Measurements from ENCODE around the gene SLC5A3.

SLC5A3 gene

DNA sequence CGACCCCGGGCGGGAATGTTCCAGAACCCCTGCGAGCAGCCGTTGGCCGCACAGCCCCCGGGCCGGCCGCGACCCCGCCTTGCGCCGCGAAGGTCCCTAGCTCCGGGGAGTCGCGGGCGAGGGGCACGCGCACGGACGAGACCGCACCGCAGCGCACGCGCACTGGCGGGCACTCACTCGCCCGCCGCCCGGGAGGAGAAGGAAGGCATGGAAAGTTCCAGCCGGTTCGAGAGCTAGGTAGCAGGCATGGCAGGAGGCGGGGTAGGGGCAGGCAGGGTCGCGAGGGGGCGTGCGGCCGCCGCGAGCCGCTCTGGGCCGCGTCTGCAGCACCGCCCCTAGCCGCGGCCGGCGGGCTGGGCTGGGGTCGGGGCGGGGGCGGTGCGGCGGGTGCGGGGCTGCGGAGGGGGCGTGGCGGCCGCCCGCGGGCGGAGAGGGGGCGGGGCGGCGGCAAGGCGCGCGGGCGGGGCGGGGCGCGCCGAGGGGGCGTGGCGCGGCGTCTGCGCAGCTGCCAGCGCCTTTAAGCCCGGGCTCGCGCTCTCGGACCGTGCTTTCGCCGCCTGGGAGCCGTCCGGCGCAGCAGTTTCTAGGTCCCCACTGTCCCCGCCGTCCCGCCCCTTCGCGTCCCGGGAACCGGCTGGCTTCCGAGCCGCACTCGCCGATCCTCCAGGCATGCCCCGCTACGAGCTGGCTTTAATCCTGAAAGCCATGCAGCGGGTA lies at the start of gene SLC5A3, which contains the start of gene MRPS6:
Gene SLC5A3 (plus strand): TSS at position 547 of the 717 bp plus-strand sequence. CDS start 21,621 bp downstream, outside the sequence.
Gene MRPS6 (plus strand): TSS at position 547 of the 717 bp plus-strand sequence. CDS start 123 bp downstream, at position 670.
- peak; percentile 42 to 44 for DNase-seq (ENCODE audit: low read depth in 2 of 2)

DNA sequence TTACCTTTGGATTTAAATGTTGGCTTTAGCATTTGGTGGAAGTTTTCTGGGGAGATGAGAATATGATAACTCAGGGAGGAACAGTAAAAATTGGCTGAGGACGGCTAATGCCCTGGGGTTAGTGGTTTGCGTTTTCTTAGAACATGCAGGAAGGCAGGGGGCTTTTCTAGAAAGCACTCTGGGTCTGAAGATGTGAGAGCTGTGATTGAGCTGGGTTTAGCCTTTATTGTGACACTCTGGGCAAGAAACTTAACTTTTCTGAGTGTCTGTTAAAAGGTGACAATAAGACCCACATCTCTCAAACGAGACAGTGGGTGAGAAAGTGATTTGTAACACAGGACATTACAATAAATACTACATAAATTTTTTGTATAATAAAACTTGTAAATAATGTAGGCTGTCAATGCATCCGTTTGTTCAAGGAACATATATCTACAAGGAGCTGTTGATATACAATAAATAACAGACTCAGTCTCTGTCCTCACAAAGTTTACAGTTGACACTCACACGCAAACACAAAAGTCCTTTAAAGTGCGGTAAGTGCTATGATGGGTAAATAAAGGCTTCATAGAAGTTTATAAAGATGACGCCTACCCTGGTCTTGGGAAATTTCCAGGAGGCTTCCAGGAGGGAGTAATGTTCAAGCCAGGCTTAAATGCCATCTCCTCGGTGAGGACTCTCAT lies 49.5 kb upstream of the SLC5A3 start:
- no peak for DNase-seq (ENCODE audit: low read depth in 2 of 2)

DNA sequence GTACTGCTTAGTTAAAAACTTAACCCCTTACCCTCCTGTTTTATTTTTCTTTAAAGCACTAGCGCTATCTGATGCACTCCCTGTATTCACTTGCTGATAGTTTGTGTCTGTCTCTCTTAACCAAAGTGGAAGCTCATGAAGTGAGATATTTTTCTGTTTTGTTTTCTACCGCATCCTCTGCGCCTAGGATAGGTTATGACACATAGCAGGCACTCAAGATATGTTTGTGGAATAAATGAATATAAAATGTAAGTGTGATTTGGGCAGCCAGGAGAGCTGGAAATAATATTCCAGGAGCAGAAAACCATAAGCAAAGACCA lies 49.0 kb upstream of the SLC5A3 start:
- DNase-seq (ENCODE audit: low read depth in 2 of 2), result no peak

GRCh38 chr21:34027721-34028461 lies 45.5 kb upstream of the SLC5A3 start:
- DNase-seq (ENCODE audit: low read depth in 2 of 2), result no peak

DNA sequence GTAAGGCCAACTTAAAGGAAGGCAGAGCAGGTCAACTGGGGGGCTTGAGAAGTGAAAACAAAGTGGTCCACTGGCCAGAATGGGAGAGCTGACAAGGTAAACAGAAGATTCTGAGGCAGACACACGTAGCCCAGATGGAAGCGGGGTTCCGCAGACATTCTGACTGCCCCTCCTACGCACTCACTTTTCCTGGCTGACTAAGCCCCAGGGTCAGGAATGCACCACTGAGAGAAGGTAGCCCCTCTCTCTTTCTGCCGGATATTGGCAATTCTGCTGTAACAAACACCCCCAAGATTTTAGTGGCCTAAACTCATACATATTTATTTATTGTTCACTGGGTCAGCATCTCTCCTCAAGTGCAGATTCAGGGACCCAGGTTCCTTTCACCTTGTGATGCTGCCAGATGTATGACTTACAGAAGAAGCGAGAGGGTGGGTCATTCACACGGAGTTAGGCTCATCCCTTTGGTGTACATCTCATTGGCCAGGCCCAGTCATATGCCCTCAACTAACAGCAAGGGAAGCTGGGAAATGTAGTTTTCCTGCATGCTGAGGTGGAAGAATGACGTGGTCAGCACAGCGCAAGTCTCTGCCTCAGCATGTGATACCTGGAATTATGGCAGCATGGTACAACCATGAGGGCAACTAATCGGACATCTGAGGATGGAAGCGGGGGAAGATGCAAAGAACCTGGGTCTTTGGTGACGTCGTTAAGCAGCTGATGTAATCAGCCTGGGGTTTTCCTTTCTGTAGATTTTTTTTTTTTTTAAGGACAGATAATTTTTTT lies 43.4 kb upstream of the SLC5A3 start:
- DNase-seq (ENCODE audit: low read depth in 2 of 2), result no peak

- DNase-seq (ENCODE audit: low read depth in 2 of 2), result no peak
These were observed 41.5 kb upstream of the SLC5A3 start for GRCh38 chr21:34031835-34032370.

DNA sequence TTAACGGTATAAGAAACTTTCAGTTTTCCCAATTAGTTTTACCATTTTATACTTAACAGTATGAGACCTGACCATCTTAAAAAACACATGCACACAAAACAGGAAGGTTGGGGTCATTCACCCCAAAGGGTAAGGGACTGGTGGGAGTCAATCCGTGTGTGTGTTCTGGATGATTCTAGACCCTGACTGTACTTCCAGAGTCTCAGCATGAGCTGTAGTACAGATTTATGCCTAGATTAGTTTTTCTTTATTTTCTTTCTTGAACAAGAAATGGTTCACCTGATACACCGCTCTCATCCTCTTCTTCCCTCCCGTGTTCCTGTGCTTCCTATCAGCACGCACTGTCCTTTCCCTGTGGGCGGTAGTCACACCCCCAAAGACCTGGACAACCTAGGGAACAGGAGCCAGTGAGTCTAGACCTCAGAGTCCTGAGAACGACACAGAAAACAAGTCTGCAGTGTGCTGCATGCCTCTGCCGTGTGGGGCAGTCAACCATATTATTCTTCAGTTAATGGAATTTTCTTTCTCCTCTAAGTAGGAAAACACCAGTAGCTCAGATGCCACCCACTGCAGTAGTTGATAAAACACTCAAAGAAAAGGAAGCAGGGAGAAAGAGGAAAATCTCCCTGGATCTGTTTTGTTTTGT lies 38.9 kb upstream of the SLC5A3 start:
- no peak for DNase-seq (ENCODE audit: low read depth in 2 of 2)

- no peak for DNase-seq (ENCODE audit: low read depth in 2 of 2)
These were observed 37.6 kb upstream of the SLC5A3 start for GRCh38 chr21:34035619-34036354.

- no peak for DNase-seq (ENCODE audit: low read depth in 2 of 2)
These were observed 36.2 kb upstream of the SLC5A3 start for GRCh38 chr21:34037009-34037795.

DNA sequence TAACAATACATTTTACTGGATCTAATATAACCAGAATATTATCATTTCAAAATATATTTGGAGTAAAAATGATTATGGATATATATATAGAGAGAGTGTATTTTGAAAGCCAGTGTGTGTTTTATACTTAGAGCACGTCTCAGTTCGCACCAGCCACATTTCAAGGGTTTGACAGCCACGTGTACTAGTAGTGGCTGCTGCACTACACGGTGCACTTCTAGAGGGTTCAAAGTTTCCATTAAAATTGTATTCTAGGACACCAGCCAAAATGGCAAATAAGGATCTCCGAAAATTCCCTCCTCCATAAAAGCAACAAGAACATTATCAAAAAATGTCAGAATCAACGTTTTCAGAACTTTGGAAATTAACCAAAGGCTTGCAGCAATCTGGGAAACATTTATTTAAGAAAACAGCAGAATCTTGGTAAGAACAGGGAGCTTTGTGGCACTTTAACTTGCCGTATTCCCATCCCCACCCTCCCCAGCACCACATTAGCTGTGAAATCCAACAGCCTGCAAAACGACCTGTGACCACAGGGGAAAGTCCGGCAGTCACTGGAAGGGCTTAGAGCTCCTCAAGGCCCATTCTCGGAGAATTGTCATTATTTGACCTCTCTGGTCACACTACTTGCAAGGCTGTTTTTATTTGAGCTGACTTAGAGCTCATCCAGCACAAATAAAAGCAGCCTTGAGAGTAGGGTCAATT lies 33.5 kb upstream of the SLC5A3 start:
- DNase-seq (ENCODE audit: low read depth in 2 of 2), result no peak

DNA sequence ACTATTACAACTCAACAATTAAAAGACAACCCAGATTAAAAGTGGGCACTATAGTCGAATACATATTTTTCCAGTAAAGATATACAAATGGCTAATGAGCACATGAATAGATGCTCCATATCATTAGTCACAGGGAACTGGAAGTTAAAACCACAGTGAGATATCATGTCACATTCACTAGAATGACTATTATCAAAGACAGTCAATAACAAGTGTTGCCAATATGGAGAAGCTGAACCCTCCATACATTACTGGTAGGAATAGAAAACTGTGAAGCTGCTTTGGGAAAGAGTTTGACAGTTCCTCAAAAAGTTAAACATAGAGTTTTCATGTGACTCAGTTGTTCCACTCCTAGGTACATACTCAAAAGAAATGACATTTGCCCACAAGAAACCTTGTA lies 30.6 kb upstream of the SLC5A3 start:
- no peak for DNase-seq (ENCODE audit: low read depth in 2 of 2)

DNA sequence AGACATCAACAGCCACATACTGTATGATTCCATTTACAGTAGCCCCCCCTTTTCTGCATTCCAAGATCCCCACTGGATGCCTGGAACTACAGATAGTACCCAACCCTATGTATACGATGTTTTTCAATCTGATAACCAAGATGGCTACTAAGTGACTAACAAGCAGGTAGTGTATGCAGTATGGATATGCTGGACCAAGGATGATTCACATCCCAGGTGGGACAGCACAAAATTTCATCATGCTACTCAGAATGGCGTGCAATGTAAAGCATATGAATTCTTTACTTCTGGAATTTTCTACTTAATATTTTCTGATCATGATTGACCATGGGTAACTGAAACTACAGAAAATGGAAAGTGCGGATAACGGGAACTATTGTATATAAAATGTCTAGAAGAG lies 30.0 kb upstream of the SLC5A3 start:
- no peak for DNase-seq (ENCODE audit: low read depth in 2 of 2)

DNA sequence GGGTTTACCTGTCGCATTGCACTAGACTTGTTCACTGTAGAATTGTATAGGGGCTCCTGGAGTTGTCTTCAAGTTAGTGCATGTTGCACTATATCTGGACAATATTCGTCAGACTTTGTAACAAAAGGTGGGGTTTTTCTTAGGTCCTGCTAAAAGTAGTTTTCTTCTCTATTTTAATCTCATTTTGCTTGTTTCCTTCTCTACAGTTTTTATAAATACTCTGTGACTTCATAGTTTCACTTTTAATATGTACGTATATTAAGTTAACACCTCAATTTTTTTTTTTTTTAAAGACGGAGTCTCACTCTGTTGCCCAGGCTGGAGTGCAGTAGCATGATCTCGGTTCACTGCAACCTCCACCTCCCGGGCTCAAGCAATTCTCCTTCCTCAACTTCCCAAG lies 26.5 kb upstream of the SLC5A3 start:
- DNase-seq (ENCODE audit: low read depth in 2 of 2), result no peak

GRCh38 chr21:34047835-34048234 lies 25.5 kb upstream of the SLC5A3 start:
- DNase-seq (ENCODE audit: low read depth in 2 of 2), result no peak

GRCh38 chr21:34052171-34052570 lies 21.2 kb upstream of the SLC5A3 start:
- no peak for DNase-seq (ENCODE audit: low read depth in 2 of 2)

GRCh38 chr21:34054259-34054658 lies 19.1 kb upstream of the SLC5A3 start:
- no peak for DNase-seq (ENCODE audit: low read depth in 2 of 2)

GRCh38 chr21:34055615-34056014 lies 17.8 kb upstream of the SLC5A3 start:
- DNase-seq (ENCODE audit: low read depth in 2 of 2), result no peak

- DNase-seq (ENCODE audit: low read depth in 2 of 2), result no peak
These were observed 11.4 kb upstream of the SLC5A3 start for GRCh38 chr21:34061983-34062382.

GRCh38 chr21:34065027-34065426 lies 8.4 kb upstream of the SLC5A3 start:
- peak in 1 of 2 experiments; percentile 8 for DNase-seq (ENCODE audit: low read depth in 2 of 2)

Data from fibroblast of skin of left biceps (primary cell).